Gastrocnemius medialis (tissue), 4 donors: ENCODE results near the gene SARS1.

Experiments used
- POLR2A ChIP-seq, 2 donors: fragments of 450-650 bp; IDR thresholded peaks; one replicate each; pipeline ENCODE4 v1.6.1; 2017; ENCODE audit warnings: antibody characterized with exemption in 2 of 2, mild to moderate bottlenecking in 2 of 2, moderate library complexity in 2 of 2
- TF ChIP-seq, protein P1 (sequence below), 5 experiments: fragments of 450-650 bp in 3 of 5; fragments of 200-600 bp in 2 of 5; sonication (generic) in 2 of 5; IDR thresholded peaks in 4 of 5; conservative IDR thresholded peaks in 1 of 5; 1 replicate in 4 of 5; 2 replicates in 1 of 5; pipeline ENCODE4 v1.5.1; 2016 to 2019; ENCODE audit warnings: antibody characterized with exemption in 5 of 5, mild to moderate bottlenecking in 3 of 5, moderate library complexity in 3 of 5

DNA sequence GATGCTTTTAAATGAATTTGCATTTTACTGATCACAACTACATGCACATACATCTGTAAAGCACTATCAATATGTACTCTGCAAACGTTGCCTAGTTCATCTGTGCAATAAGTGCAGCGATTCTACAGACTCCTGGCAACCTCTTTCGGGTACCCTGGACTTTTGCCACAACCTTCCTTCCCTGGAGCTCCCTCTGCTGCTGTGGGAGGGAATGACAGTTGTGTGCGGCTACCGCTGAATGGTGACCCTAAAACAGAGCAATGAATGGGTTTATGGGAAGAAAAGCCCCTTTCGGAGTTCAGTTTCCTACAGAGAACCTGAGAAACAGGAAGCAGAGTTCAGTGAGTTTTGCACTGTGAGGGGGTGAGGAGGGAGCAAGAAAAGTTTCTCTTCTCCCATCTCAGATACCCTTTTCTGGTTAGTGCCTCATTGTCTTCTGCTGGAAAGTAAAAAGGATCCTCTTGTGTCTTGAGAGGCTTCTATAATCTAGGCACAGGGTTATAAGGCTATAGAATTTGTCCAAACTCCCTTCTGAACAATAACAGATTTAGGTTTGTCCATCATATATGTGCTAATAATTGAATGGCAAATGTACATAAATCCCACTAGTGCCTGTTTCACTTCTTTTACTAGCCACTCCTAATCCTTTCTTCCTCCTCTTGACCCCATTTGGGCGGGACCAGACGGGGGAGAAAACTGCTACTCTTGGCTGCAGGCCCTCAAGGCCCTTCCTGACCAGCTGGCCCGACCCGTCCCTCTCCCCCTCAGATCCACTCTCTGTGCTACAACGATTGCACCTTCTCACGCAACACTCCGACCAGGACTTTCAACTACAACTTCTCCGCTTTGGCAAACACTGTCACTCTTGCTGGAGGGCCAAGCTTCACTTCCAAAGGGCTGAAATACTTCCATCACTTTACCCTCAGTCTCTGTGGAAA, 19.8 kb upstream of the SARS1 start:
- TF ChIP-seq, protein P1, sequence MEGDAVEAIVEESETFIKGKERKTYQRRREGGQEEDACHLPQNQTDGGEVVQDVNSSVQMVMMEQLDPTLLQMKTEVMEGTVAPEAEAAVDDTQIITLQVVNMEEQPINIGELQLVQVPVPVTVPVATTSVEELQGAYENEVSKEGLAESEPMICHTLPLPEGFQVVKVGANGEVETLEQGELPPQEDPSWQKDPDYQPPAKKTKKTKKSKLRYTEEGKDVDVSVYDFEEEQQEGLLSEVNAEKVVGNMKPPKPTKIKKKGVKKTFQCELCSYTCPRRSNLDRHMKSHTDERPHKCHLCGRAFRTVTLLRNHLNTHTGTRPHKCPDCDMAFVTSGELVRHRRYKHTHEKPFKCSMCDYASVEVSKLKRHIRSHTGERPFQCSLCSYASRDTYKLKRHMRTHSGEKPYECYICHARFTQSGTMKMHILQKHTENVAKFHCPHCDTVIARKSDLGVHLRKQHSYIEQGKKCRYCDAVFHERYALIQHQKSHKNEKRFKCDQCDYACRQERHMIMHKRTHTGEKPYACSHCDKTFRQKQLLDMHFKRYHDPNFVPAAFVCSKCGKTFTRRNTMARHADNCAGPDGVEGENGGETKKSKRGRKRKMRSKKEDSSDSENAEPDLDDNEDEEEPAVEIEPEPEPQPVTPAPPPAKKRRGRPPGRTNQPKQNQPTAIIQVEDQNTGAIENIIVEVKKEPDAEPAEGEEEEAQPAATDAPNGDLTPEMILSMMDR (IDR thresholded peaks at IDR 0.05 in 4 of 5, conservative IDR thresholded peaks at IDR 0.05 in 1 of 5) = peak; percentile 49 to 67 (median 61)
- TF ChIP-seq POLR2A (IDR thresholded peaks at IDR 0.05) = no peak
